ENCODE results near the gene ZFP30.
A peak's percentile ranks its signal among the peaks of the same experiment; 100 is the strongest.

Gene ZFP30

GRCh38 chr19:37594304-37594981 is 60.8 kb downstream of the ZFP30 start, which contains the start of the genes ZNF540 and ZNF571 (continued):
- TF ChIP-seq ZNF692 (tag by site-specific recombination; IDR thresholded peaks at IDR 0.05) (peak; percentile 96), ZNF391 (tag by site-specific recombination; IDR thresholded peaks at IDR 0.05; ENCODE audit: borderline replicate concordance, low read depth) (peak; percentile 99; the same call in 1 of the 2 replicates), YY1 (tag by site-specific recombination; IDR thresholded peaks at IDR 0.05) (peak; percentile 93), ZNF521 (tag by site-specific recombination; IDR thresholded peaks at IDR 0.05) (no peak), ZFP37 (tag by site-specific recombination; IDR thresholded peaks at IDR 0.05) (peak; percentile 99), ZNF26 (tag by site-specific recombination; IDR thresholded peaks at IDR 0.05) (peak; percentile 62; the same call in 1 of the 2 replicates), ZNF169 (tag by site-specific recombination; IDR thresholded peaks at IDR 0.05) (peak; percentile 93), ZNF211 (tag by site-specific recombination; IDR thresholded peaks at IDR 0.05; ENCODE audit: low read depth) (peak; percentile 73), ZNF580 (tag by site-specific recombination; IDR thresholded peaks at IDR 0.05) (peak; percentile 95), ZNF792 (tag by site-specific recombination; IDR thresholded peaks at IDR 0.05) (peak; percentile 95), ZNF529 (tag by site-specific recombination; IDR thresholded peaks at IDR 0.05; ENCODE audit: insufficient replicate concordance) (no peak), ZNF302 (tag by site-specific recombination; IDR thresholded peaks at IDR 0.05; ENCODE audit: low read depth) (peak; percentile 91; the same call in 1 of the 2 replicates), ZBTB48 (tag by site-specific recombination; IDR thresholded peaks at IDR 0.05) (peak; percentile 99; the same call in 1 of the 2 replicates), KLF17 (tag by site-specific recombination; IDR thresholded peaks at IDR 0.05) (peak; percentile 95), ZNF23 (tag by site-specific recombination; IDR thresholded peaks at IDR 0.05; ENCODE audit: borderline replicate concordance) (peak; percentile 52; the same call in 1 of the 2 replicates), ZNF704 (tag by site-specific recombination; IDR thresholded peaks at IDR 0.05) (0 out of 2 replicates have a peak, but pooled peaks have one; percentile 45), ZNF292 (tag by site-specific recombination; IDR thresholded peaks at IDR 0.05; ENCODE audit: borderline replicate concordance, low read depth) (no peak), OVOL3 (tag by site-specific recombination; IDR thresholded peaks at IDR 0.05) (peak; percentile 86; the same call in 1 of the 2 replicates), ZNF132 (tag by site-specific recombination; IDR thresholded peaks at IDR 0.05; ENCODE audit: borderline replicate concordance) (no peak), KLF1 (tag by site-specific recombination; IDR thresholded peaks at IDR 0.05) (peak; percentile 92), ZNF449 (tag by site-specific recombination; IDR thresholded peaks at IDR 0.05) (peak; percentile 69), ZNF654 (tag by site-specific recombination; IDR thresholded peaks at IDR 0.05; ENCODE audit: low read depth) (no peak), ZNF366 (tag by site-specific recombination; conservative IDR thresholded peaks at IDR 0.05) (peak; percentile 87), ZNF768 (tag by site-specific recombination; IDR thresholded peaks at IDR 0.05) (peak; percentile 36; the same call in 1 of the 2 replicates), ZNF280D (tag by site-specific recombination; IDR thresholded peaks at IDR 0.05) (peak; percentile 99), GFI1B (tag by site-specific recombination; IDR thresholded peaks at IDR 0.05) (peak; percentile 83; the same call in 1 of the 2 replicates), ZNF549 (tag by site-specific recombination; IDR thresholded peaks at IDR 0.05) (no peak)

Measured in HEK293 (cell line).